Type B pancreatic cell (in vitro differentiated cells): ENCODE results near the gene KIR3DL2. TPM values are rescaled to one million over a fixed set of nuclear protein-coding genes. Genes with fewer than 3 reads are reported as not detected.

Source experiments
- DNase-seq: peaks from one replicate; pipeline ENCODE4 v3.0.0; 2021; ENCODE audit warnings: mixed read lengths; ENCODE audit not compliant: unreplicated experiment; ENCODE audit errors: extremely low spot score
- H3K27ac Mint-ChIP-seq: 2 replicates; pipeline ENCODE4 v1.8.0; 2021; ENCODE audit warnings: mild to moderate bottlenecking, mixed read lengths
- H3K27me3 Mint-ChIP-seq: 2 replicates; pipeline ENCODE4 v1.8.0; 2021; ENCODE audit warnings: mixed read lengths
- H3K36me3 Mint-ChIP-seq: 2 replicates; pipeline ENCODE4 v1.8.0; 2021; ENCODE audit warnings: mixed read lengths
- H3K4me1 Mint-ChIP-seq: one replicate; pipeline ENCODE4 v1.8.0; 2021; ENCODE audit warnings: mixed read lengths; ENCODE audit not compliant: unreplicated experiment
- H3K4me3 Mint-ChIP-seq: 2 replicates; pipeline ENCODE4 v1.8.0; 2021; ENCODE audit warnings: mild to moderate bottlenecking, mixed read lengths
- H3K9me3 Mint-ChIP-seq: 2 replicates; pipeline ENCODE4 v1.8.0; 2021; ENCODE audit warnings: mixed read lengths
- total RNA-seq: library from RNA; stranded (reverse); gene quantifications from 2 replicates; pipeline ENCODE4 v1.2.1, GENCODE V29; 2021; ENCODE audit warnings: low replicate concordance
- TF ChIP-seq, protein P1 (sequence below): fragments of 200-600 bp; sonication (generic); conservative IDR thresholded peaks from 2 replicates; pipeline ENCODE4 v1.5.0; 2021; ENCODE audit warnings: antibody characterized with exemption, mild to moderate bottlenecking

KIR3DL2 gene
- total RNA-seq, 1 donor from 2014 or later: not detected

GRCh38 chr19:54877471-54877870 lies 27.2 kb downstream of the KIR3DL2 start:
- no peaks in the 10 kb centered on the region for H3K9me3 Mint-ChIP-seq
- TF ChIP-seq, protein P1, sequence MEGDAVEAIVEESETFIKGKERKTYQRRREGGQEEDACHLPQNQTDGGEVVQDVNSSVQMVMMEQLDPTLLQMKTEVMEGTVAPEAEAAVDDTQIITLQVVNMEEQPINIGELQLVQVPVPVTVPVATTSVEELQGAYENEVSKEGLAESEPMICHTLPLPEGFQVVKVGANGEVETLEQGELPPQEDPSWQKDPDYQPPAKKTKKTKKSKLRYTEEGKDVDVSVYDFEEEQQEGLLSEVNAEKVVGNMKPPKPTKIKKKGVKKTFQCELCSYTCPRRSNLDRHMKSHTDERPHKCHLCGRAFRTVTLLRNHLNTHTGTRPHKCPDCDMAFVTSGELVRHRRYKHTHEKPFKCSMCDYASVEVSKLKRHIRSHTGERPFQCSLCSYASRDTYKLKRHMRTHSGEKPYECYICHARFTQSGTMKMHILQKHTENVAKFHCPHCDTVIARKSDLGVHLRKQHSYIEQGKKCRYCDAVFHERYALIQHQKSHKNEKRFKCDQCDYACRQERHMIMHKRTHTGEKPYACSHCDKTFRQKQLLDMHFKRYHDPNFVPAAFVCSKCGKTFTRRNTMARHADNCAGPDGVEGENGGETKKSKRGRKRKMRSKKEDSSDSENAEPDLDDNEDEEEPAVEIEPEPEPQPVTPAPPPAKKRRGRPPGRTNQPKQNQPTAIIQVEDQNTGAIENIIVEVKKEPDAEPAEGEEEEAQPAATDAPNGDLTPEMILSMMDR: no peak
- H3K4me1 Mint-ChIP-seq: no peaks in the 10 kb centered on the region
- no peak overlapping the region for H3K4me3 Mint-ChIP-seq
- H3K27me3 Mint-ChIP-seq: peaks cover 11% of the 10 kb centered on the region
- H3K36me3 Mint-ChIP-seq: no peaks in the 10 kb centered on the region
- DNase-seq: no peak
- H3K27ac Mint-ChIP-seq: no peak overlapping the region

GRCh38 chr19:54881884-54882283 lies 31.6 kb downstream of the KIR3DL2 start:
- TF ChIP-seq, protein P1: no peak
- Mint-ChIP-seq H3K4me3 (no peak overlapping the region), H3K27me3 (peaks cover 11% of the 10 kb centered on the region), H3K9me3 (no peaks in the 10 kb centered on the region), H3K4me1 (no peaks in the 10 kb centered on the region), H3K36me3 (no peaks in the 10 kb centered on the region), H3K27ac (no peak overlapping the region)
- DNase-seq: no peak

- TF ChIP-seq, protein P1: no peak
- no peak overlapping the region for H3K4me3 Mint-ChIP-seq
- H3K27me3 Mint-ChIP-seq: peaks cover 11% of the 10 kb centered on the region
- H3K36me3 Mint-ChIP-seq: no peaks in the 10 kb centered on the region
- DNase-seq: no peak
- no peaks in the 10 kb centered on the region for H3K9me3 Mint-ChIP-seq
- H3K27ac Mint-ChIP-seq: no peak overlapping the region
- no peaks in the 10 kb centered on the region for H3K4me1 Mint-ChIP-seq
Measured at GRCh38 chr19:54882758-54883157, 32.5 kb downstream of the KIR3DL2 start.

DNA sequence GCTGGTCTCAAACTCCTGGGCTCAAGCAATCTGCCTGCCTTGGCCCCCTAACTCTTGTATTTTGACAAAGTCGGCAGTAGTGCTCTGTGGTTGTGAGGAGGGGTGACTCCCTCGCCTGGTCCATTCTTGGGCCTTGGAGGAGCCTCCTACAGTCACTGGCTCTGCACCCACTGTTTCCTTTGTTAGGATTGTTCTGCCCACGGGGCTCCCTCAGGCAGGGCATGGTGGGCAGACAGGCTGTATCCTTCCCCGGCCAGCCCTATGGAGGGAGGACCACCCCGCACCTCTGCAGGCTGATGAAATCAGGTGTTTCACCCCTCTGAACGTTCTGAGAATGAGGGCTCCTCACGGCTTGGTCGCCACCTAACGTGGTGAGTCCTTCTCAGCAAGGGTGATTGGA lies 33.0 kb downstream of the KIR3DL2 start:
- no peak for DNase-seq
- no peaks in the 10 kb centered on the region for H3K36me3 Mint-ChIP-seq
- no peaks in the 10 kb centered on the region for H3K4me1 Mint-ChIP-seq
- no peaks in the 10 kb centered on the region for H3K9me3 Mint-ChIP-seq
- no peak overlapping the region for H3K4me3 Mint-ChIP-seq
- no peak overlapping the region for H3K27ac Mint-ChIP-seq
- TF ChIP-seq, protein P1: no peak
- peaks cover 11% of the 10 kb centered on the region for H3K27me3 Mint-ChIP-seq

GRCh38 chr19:54888239-54888638 lies 38.0 kb downstream of the KIR3DL2 start:
- Mint-ChIP-seq H3K4me3 (no peak overlapping the region), H3K9me3 (no peaks in the 10 kb centered on the region), H3K36me3 (no peaks in the 10 kb centered on the region), H3K4me1 (no peaks in the 10 kb centered on the region), H3K27me3 (no peaks in the 10 kb centered on the region), H3K27ac (no peak overlapping the region)
- peak; percentile 51 for DNase-seq
- TF ChIP-seq, protein P1: no peak

DNA sequence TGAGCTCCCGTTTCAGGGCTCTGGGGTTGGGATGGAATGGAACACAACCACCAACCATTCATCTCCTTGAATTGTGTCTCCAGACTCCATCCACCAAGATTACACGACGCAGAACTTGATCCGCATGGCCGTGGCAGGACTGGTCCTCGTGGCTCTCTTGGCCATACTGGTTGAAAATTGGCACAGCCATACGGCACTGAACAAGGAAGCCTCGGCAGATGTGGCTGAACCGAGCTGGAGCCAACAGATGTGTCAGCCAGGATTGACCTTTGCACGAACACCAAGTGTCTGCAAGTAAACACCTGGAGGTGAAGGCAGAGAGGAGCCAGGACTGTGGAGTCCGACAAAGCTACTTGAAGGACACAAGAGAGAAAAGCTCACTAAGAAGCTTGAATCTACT lies 39.3 kb downstream of the KIR3DL2 start:
- TF ChIP-seq, protein P1: no peak
- Mint-ChIP-seq H3K9me3 (no peaks in the 10 kb centered on the region), H3K27ac (no peak overlapping the region), H3K4me3 (no peak overlapping the region), H3K4me1 (no peaks in the 10 kb centered on the region), H3K36me3 (no peaks in the 10 kb centered on the region), H3K27me3 (no peaks in the 10 kb centered on the region)
- DNase-seq: peak; percentile 44
